GM18498 (cell line): ENCODE data around the gene NID2.

Experiments used
- ATAC-seq: cut with Tn5 transposase; IDR thresholded peaks from one replicate; pipeline ENCODE4 v1.9.1; 2021; ENCODE audit warnings: mild to moderate bottlenecking, moderate library complexity; ENCODE audit not compliant: unreplicated experiment

Gene NID2

GRCh38 chr14:52029881-52030280, 39.0 kb downstream of the NID2 start:
- no peak for ATAC-seq

GRCh38 chr14:52026901-52027300, 42.0 kb downstream of the NID2 start:
- no peak for ATAC-seq

- ATAC-seq: no peak
Observed at GRCh38 chr14:52026017-52026660, 42.7 kb downstream of the NID2 start.

GRCh38 chr14:52025310-52025709, 43.5 kb downstream of the NID2 start:
- no peak for ATAC-seq

GRCh38 chr14:52023518-52023917, 45.3 kb downstream of the NID2 start:
- no peak for ATAC-seq

GRCh38 chr14:52021957-52022600, 46.8 kb downstream of the NID2 start:
- peak; percentile 79 for ATAC-seq

GRCh38 chr14:52020866-52021717, 47.8 kb downstream of the NID2 start:
- peak; percentile 12 for ATAC-seq

GRCh38 chr14:52020161-52020714, 48.6 kb downstream of the NID2 start:
- ATAC-seq: no peak

- ATAC-seq: no peak
Observed at GRCh38 chr14:52018970-52019369, 49.9 kb downstream of the NID2 start.

- no peak for ATAC-seq
Observed at GRCh38 chr14:52018252-52018651, 50.6 kb downstream of the NID2 start.

- ATAC-seq: no peak
Observed at GRCh38 chr14:52015411-52016030, 53.3 kb downstream of the NID2 start.

- ATAC-seq: no peak
Observed at GRCh38 chr14:52014601-52015267, 54.1 kb downstream of the NID2 start.

GRCh38 chr14:52013984-52014600, 54.8 kb downstream of the NID2 start:
- ATAC-seq: no peak

- no peak for ATAC-seq
Observed at GRCh38 chr14:52012635-52013034, 56.2 kb downstream of the NID2 start.

GRCh38 chr14:52011523-52011922, 57.3 kb downstream of the NID2 start:
- no peak for ATAC-seq

- ATAC-seq: no peak
Observed at GRCh38 chr14:52010173-52010693, 58.6 kb downstream of the NID2 start.

- no peak for ATAC-seq
Observed at GRCh38 chr14:52008136-52008535, 60.7 kb downstream of the NID2 start.

GRCh38 chr14:52007637-52008036, 61.2 kb downstream of the NID2 start:
- no peak for ATAC-seq

GRCh38 chr14:52007211-52007610, 61.6 kb downstream of the NID2 start:
- no peak for ATAC-seq

- no peak for ATAC-seq
Observed at GRCh38 chr14:52006361-52006760, 62.5 kb downstream of the NID2 start.
